CD4-positive, alpha-beta T cell treated with Interleukin-10 for 1 hour (primary cell): ENCODE measurements around the gene SLC12A1.

ENCODE experiments used
- DNase-seq: peaks from one replicate; pipeline ENCODE4 v3.0.0-alpha.2; 2020

The SLC12A1 gene

GRCh38 chr15:48244921-48245320 lies 38.8 kb downstream of the SLC12A1 start:
- DNase-seq, result no peak

GRCh38 chr15:48248414-48248813 lies 42.3 kb downstream of the SLC12A1 start:
- no peak for DNase-seq

- DNase-seq, result peak; percentile 15
Measured at GRCh38 chr15:48250640-48251076, 44.6 kb downstream of the SLC12A1 start.

GRCh38 chr15:48253172-48253571 lies 47.1 kb downstream of the SLC12A1 start:
- no peak for DNase-seq

- DNase-seq, result no peak
Measured at GRCh38 chr15:48265135-48265534, 59.0 kb downstream of the SLC12A1 start.

GRCh38 chr15:48266024-48266689 lies 60.1 kb downstream of the SLC12A1 start:
- DNase-seq, result no peak

- DNase-seq, result no peak
Measured at GRCh38 chr15:48267766-48268165, 61.7 kb downstream of the SLC12A1 start.

GRCh38 chr15:48273049-48273448 lies 66.9 kb downstream of the SLC12A1 start:
- DNase-seq, result no peak

GRCh38 chr15:48278666-48279065 lies 72.6 kb downstream of the SLC12A1 start:
- no peak for DNase-seq

GRCh38 chr15:48279608-48280007 lies 73.5 kb downstream of the SLC12A1 start:
- no peak for DNase-seq

GRCh38 chr15:48281674-48282073 lies 75.6 kb downstream of the SLC12A1 start:
- DNase-seq, result no peak

GRCh38 chr15:48282216-48282615 lies 76.1 kb downstream of the SLC12A1 start:
- no peak for DNase-seq

- DNase-seq, result no peak
Measured at GRCh38 chr15:48283396-48284145, 77.5 kb downstream of the SLC12A1 start.

GRCh38 chr15:48285329-48286214 lies 79.5 kb downstream of the SLC12A1 start:
- DNase-seq, result peak; percentile 57

GRCh38 chr15:48289628-48290027 lies 83.5 kb downstream of the SLC12A1 start:
- no peak for DNase-seq

- no peak for DNase-seq
Measured at GRCh38 chr15:48292458-48292857, 86.4 kb downstream of the SLC12A1 start.

- no peak for DNase-seq
Measured at GRCh38 chr15:48297668-48298067, 91.6 kb downstream of the SLC12A1 start.

- DNase-seq, result no peak
Measured at GRCh38 chr15:48298914-48299313, 92.8 kb downstream of the SLC12A1 start.

- DNase-seq, result no peak
Measured at GRCh38 chr15:48300038-48300437, 93.9 kb downstream of the SLC12A1 start.

- DNase-seq, result no peak
Measured at GRCh38 chr15:48304398-48304797, 98.3 kb downstream of the SLC12A1 start.

- DNase-seq, result no peak
Measured at GRCh38 chr15:48306639-48307038, 100.5 kb downstream of the SLC12A1 start.

- DNase-seq, result no peak
Measured at GRCh38 chr15:48307586-48307985, 101.5 kb downstream of the SLC12A1 start.

- DNase-seq, result no peak
Measured at GRCh38 chr15:48309740-48310139, 103.6 kb downstream of the SLC12A1 start.
